GM21619 (cell line): Measurements from ENCODE around the gene INPP5A.
"Not testable (repeated sequence)": the region's sequence is repeated elsewhere in the genome, so short reads cannot be mapped to it uniquely, and the experiment has no call there.

Source experiments
- ATAC-seq: cut with Tn5 transposase; IDR thresholded peaks from one replicate; pipeline ENCODE4 v1.9.1; 2021; ENCODE audit not compliant: unreplicated experiment

The INPP5A gene

DNA sequence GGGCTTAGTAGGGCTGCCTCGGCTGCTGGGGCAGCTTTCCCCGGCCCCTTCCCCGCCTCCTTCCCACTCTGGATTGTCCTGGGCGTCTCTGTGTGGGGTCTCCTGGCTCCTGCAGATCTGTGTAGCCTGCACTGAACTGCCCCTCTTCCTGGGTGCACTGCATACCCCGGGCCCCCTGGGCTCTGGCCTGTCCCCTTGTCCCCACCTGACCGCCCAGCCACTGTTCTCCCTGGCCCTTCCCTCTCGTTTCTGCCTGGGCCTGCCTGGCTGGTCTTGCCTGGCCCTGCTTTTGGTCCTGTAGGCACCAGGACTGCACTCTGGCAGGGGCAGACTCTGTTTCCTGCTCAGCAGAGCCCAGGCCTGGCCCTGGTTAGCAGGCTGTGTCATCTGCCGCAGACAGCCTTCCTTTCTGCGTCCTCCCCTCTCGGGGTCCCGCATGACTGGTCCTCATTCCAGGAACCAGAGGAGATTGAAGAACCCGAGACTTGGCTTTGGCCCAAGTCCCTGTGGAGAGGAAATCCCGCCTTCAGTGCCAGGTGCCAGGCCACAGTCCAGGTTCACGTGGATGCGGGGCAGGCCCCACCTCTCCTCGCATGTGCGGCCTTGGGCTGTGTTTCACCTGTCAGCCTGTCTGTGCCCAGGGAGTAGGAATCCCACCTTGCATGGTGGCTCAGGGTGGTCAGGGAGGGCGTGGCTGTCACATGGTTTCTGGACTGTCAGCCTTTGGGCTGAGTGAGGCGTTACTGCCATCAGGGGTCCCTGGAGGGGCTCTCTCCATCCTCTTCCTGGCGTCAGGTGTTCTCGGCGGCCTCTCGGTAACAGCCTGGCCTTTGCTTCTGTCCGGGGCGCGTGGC is 9.2 kb downstream of the INPP5A start:
- no peak for ATAC-seq

DNA sequence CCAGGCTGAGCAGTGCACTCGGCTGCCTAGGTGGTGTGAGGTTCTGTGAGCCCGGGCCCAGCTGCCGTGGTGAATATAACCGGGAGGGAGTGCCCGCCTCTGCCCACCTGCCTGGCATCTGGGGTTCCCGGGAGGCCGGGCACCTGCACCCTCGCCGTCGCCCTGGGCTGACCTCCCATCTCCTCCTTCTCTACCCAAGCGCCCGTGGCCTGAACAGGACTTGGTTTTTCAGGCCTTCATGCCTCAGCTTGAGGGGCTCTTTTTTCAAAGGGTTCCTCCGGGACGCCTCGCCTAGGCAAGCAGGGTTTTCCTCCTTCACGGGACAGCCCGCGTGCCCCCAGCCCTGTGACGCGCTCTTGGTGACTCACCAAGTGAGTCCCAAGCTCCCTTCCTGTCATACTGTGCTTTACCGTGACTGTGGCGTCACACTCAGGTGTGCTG is 9.9 kb downstream of the INPP5A start:
- no peak for ATAC-seq

DNA sequence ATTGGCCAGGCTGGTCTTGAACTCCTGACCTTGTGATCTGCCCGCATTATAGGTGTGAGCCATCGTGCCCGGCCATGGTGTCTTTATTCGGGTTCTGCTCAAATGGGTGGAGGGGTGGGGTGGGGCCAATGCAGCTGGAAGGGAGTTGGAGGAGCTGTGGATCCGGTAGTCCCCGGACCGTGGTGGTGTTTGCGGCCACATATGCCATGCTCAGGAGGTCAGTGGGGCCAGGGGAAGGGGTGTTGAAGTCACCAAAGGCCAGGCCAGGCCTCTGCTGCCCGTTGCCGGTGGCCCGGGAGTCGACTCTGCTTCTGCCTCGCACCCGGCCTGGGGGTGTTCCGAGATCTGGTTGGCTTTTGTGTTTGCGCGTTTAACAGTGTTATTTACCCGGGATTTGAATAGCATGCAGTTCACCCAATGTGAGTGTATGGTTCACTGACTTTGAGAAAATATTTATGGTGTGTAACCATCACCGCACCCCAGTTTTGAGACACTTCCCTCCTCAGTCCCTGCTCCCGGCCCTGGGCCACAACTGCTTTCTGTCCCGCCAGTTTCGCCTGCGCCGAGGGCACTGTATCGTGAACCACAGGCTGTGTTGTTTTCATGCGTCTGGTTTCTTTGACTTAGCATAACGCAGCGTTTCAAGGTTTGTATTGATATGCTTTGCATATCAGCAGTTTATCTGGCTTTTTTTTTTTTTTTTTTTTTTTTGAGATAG is 10.7 kb downstream of the INPP5A start:
- no peak for ATAC-seq

DNA sequence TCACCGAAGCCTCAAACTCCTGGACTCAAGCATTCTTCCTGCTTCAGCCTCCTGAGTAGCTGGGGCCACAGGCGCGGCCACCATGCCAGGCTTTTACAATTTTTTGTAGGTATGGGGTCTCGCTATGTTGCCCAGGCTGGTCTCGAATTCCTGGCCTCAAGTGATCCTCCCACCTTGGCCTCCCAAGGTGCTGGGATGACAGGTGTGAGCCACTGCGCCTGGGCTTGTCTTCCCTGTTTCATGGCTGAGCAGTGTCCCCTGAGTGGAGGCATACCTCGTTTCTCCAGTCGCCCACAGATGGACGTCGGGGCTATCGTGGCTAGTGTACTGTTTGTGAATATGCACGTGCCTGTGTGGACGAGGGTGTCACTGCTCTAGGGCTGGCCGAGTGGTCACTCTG is 11.3 kb downstream of the INPP5A start:
- no peak for ATAC-seq

GRCh38 chr10:132549371-132549770 is 11.8 kb downstream of the INPP5A start:
- no peak for ATAC-seq

GRCh38 chr10:132550366-132551092 is 12.9 kb downstream of the INPP5A start:
- ATAC-seq = no peak

GRCh38 chr10:132551093-132551807 is 13.7 kb downstream of the INPP5A start:
- ATAC-seq = peak; percentile 49

DNA sequence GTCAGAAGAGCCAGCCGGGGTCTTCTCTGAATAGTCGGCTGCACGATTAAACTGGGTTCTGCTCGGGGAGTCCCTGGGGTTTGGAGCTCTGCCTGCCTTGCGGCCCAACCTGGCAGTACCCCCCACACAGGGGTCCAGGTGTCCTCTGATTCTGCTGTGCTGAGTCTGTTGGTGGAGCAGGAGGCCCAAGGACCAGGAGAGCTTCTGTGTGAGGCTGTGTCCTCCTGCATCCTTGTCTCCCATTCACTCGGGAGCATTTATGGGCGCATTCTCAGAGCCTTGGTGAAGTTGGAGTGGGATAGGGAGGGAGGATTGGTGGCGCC is 14.2 kb downstream of the INPP5A start:
- ATAC-seq = no peak

DNA sequence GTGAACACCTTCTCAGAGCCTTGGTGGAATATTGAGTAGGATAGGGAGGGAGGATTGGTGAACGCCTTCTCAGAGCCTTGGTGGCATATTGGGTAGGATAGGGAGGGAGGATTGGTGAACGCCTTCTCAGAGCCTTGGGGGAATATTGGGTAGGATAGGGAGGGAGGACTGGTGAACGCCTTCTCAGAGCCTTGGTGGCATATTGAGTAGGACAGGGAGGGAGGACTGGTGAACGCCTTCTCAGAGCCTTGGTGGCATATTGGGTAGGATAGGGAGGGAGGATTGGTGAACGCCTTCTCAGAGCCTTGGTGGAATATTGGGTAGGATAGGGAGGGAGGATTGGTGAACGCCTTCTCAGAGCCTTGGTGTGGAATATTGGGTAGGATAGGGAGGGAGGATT is 15.0 kb downstream of the INPP5A start:
- ATAC-seq = not testable (repeated sequence)

DNA sequence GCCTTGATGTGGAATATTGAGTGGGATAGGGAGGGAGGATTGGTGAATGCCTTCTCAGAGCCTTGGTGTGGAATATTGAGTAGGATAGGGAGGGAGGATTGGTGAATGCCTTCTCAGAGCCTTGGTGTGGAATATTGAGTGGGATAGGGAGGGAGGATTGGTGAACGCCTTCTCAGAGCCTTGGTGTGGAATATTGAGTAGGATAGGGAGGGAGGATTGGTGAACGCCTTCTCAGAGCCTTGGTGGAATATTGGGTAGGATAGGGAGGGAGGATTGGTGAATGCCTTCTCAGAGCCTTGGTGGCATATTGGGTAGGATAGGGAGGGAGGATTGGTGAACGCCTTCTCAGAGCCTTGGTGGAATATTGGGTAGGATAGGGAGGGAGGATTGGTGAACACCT is 16.0 kb downstream of the INPP5A start:
- ATAC-seq = not testable (repeated sequence)

DNA sequence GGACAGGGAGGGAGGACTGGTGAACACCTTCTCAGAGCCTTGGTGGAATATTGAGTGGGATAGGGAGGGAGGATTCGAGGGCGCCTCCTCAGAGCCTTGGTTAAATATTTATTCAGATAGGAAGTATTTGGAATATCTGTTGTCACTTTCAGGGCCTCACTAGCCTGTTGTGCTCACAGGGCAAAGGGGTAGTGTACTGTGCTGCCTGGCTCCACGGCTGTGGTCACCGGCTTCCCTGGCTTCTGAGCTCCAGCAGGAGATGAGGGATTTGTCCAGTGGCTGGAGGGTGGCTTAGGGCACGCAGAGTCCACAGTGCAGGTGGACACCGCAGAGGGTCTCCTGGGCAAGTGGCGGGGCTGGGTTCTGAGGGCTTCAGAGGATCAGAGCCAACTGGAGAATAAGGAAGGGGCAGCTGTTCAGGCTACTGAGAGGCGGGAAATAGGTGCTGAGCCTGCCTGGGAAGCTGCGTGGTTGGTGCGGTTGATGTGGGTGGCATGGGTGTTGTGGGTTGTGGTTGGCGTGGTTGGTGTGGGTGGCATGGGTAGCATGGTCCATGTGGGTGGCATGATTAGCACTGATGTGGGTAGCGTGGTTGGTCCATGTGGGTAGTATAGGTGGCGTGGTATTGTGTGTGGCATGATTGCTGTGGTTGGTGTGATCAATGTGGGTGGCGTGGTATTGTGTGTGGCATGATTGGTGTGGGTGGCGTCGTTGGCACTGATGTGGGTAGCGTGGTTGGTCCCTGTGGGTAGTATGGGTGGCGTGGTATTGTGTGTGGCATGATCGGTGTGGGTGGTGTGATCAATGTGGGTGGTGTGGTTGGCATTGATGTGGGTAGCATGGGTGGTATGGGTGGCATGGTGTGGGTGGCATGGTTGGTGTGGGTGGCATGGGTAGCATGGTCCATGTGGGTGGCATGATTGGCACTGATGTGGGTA is 16.7 kb downstream of the INPP5A start:
- ATAC-seq = no peak

- peak; percentile 29 for ATAC-seq
Measured at GRCh38 chr10:132554991-132555647, 17.5 kb downstream of the INPP5A start.

- no peak for ATAC-seq
Measured at GRCh38 chr10:132555648-132556575, 18.3 kb downstream of the INPP5A start.

DNA sequence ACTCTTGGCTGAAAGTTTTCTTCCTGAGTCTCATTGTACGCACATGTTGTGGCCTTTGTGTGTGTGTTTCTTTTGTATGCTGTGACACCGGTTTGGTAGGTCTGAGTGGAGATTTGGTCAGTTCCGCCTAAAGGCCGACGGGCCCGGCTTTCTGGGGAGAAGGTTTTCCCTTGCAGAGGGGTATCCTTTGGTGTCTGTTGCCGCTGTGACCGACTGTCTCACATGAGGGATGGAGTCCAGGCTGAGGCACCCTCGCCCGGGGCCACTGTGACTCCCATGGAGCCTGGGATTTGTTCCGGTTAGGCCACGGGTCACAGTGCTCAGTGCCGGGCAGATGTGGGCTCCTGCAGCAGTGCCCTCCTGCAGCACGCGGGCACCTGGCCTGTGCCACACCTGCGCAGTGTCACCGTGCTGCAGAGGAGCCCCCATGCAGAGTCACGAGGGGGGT is 19.4 kb downstream of the INPP5A start:
- no peak for ATAC-seq

DNA sequence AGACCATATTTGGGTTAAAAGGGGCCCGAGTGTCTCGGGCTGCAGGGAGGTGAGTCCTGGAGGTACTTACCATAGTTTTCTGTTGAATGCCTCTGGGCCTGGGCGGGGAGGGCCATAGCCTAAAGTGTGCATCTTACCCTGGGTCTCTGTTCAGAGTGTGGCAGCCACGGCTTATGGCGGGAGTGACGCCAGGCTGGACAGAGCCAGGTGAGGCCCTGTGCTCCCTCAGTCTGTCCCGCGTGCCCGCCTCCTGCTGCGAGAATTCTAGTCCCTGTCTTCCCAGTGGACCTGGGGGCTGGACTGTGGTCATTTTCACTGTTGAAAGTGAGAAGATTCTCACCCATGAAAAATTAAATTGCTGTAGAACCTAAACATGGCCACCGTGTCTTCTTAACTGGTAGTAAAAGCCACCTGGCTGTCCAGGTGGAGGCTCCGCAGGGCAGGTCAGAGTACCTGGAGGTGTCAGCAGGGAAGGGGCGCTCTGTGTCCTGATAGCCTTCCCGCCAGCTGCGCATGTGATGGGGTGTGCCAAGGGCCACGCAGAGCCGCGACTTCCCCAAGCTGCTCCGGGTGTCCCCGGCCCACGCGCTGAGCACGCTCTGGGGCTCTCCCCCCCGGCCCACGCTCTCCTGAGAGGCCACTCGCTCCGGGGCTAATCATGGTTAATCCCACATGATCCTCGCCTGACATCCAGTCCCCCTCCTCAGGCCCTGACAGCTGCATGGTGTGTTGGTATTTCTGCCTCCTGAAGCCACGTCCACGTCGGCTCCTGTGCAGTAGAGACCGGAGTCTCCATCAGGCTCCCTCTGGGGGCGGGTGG is 20.3 kb downstream of the INPP5A start:
- ATAC-seq = no peak

GRCh38 chr10:132558516-132559413 is 21.2 kb downstream of the INPP5A start:
- no peak for ATAC-seq
